Jurkat, Clone E6-1 (cell line): ENCODE results near the gene MMP15. TPM values are rescaled to one million over a fixed set of nuclear protein-coding genes. Genes with fewer than 3 reads are reported as not detected.
"Not testable (repeated sequence)": the region's sequence is repeated elsewhere in the genome, so short reads cannot be mapped to it uniquely, and the experiment has no call there.

Source experiments
- DNase-seq: peaks from one replicate; pipeline ENCODE4 v3.0.0-alpha.2; 2011; ENCODE audit warnings: low read depth, low spot score
- H3K4me3 ChIP-seq: 2 replicates; pipeline ENCODE4 v1.5.1; 2011; ENCODE audit warnings: mild to moderate bottlenecking, low read length, control low read depth, moderate library complexity
- polyA plus RNA-seq: library from polyadenylated mRNA; unstranded; fragments of >200 nt; gene quantifications from one replicate; pipeline ENCODE4 v1.2.1, GENCODE V29; 2012; ENCODE audit warnings: missing spikeins; ENCODE audit not compliant: insufficient read length, insufficient read depth

The MMP15 gene
- 4.1 TPM for polyA plus RNA-seq

- DNase-seq, result peak; percentile 71
- peak within 1 kb of the TSS; percentile 54 for H3K4me3 ChIP-seq
Measured at GRCh38 chr16:58025351-58026138, at the start of gene MMP15. Gene MMP15, plus strand, starts transcription at chr16:58025754. Its CDS starts 597 bp downstream, at chr16:58026351.

GRCh38 chr16:57976331-57976796 lies 49.2 kb upstream of the MMP15 start:
- DNase-seq, result no peak
- no peak overlapping the region for H3K4me3 ChIP-seq

GRCh38 chr16:57977418-57978069 lies 48.0 kb upstream of the MMP15 start:
- DNase-seq, result no peak
- H3K4me3 ChIP-seq, result no peak overlapping the region

GRCh38 chr16:57978070-57978465 lies 47.5 kb upstream of the MMP15 start:
- DNase-seq, H3K4me3 ChIP-seq: not testable (repeated sequence)

- DNase-seq, result no peak
- H3K4me3 ChIP-seq, result no peak overlapping the region
Measured at GRCh38 chr16:57979006-57979585, 46.5 kb upstream of the MMP15 start.

- DNase-seq, result no peak
- H3K4me3 ChIP-seq, result no peak overlapping the region
Measured at GRCh38 chr16:57981636-57982035, 43.9 kb upstream of the MMP15 start.

- H3K4me3 ChIP-seq, result no peak overlapping the region
- no peak for DNase-seq
Measured at GRCh38 chr16:57982385-57982784, 43.2 kb upstream of the MMP15 start.

- no peak overlapping the region for H3K4me3 ChIP-seq
- no peak for DNase-seq
Measured at GRCh38 chr16:57984443-57985203, 40.9 kb upstream of the MMP15 start.

- no peak overlapping the region for H3K4me3 ChIP-seq
- DNase-seq, result no peak
Measured at GRCh38 chr16:57985204-57986181, 40.1 kb upstream of the MMP15 start.

GRCh38 chr16:57986196-57986595 lies 39.4 kb upstream of the MMP15 start:
- H3K4me3 ChIP-seq, result no peak overlapping the region
- no peak for DNase-seq

- DNase-seq, result no peak
- no peak overlapping the region for H3K4me3 ChIP-seq
Measured at GRCh38 chr16:57987441-57988177, 37.9 kb upstream of the MMP15 start.

GRCh38 chr16:57988929-57989328 lies 36.6 kb upstream of the MMP15 start:
- DNase-seq, result no peak
- H3K4me3 ChIP-seq, result no peak overlapping the region

GRCh38 chr16:57991551-57992059 lies 33.9 kb upstream of the MMP15 start:
- no peak overlapping the region for H3K4me3 ChIP-seq
- no peak for DNase-seq

- DNase-seq, result no peak
- H3K4me3 ChIP-seq, result no peak overlapping the region
Measured at GRCh38 chr16:57992084-57992483, 33.5 kb upstream of the MMP15 start.

- DNase-seq, result no peak
- H3K4me3 ChIP-seq, result no peak overlapping the region
Measured at GRCh38 chr16:57993438-57993837, 32.1 kb upstream of the MMP15 start.

- no peak for DNase-seq
- no peak overlapping the region for H3K4me3 ChIP-seq
Measured at GRCh38 chr16:57993897-57994296, 31.7 kb upstream of the MMP15 start.

GRCh38 chr16:57994361-57994760 lies 31.2 kb upstream of the MMP15 start:
- DNase-seq, result no peak
- H3K4me3 ChIP-seq, result no peak overlapping the region
